NT2/D1 (cell line): ENCODE results near the gene CHL1.

Experiments
- DNase-seq: peaks from one replicate; pipeline ENCODE4 v3.0.0-alpha.2; 2011; ENCODE audit warnings: low read depth, low spot score
- H3K27me3 ChIP-seq: 2 replicates; pipeline ENCODE4 v1.6.0; 2011; ENCODE audit warnings: mild to moderate bottlenecking; ENCODE audit not compliant: insufficient read length, insufficient read depth
- H3K36me3 ChIP-seq: 2 replicates; pipeline ENCODE4 v1.6.1; 2011; ENCODE audit warnings: mild to moderate bottlenecking, low read length, mixed read lengths; ENCODE audit not compliant: insufficient read depth, insufficient read length
- H3K4me1 ChIP-seq: 2 replicates; pipeline ENCODE4 v1.5.1; 2011; ENCODE audit not compliant: insufficient read depth, insufficient read length
- H3K4me3 ChIP-seq: 2 replicates; pipeline ENCODE4 v1.5.1; 2011; ENCODE audit warnings: low read depth; ENCODE audit not compliant: insufficient read length
- H3K9ac ChIP-seq: 2 replicates; pipeline ENCODE4 v1.6.0; 2011; ENCODE audit warnings: low read depth; ENCODE audit not compliant: insufficient read length
- H3K9me3 ChIP-seq: 2 replicates; pipeline ENCODE4 v1.5.1; 2011; ENCODE audit warnings: mild to moderate bottlenecking, low read length; ENCODE audit not compliant: insufficient read depth
- SUZ12 ChIP-seq: IDR thresholded peaks from 2 replicates; pipeline ENCODE4 v1.6.1; 2011; ENCODE audit not compliant: insufficient read length, insufficient read depth; ENCODE audit errors: extremely low read depth
- YY1 ChIP-seq: IDR thresholded peaks from 2 replicates; pipeline ENCODE4 v1.6.1; 2011; ENCODE audit not compliant: insufficient read length, insufficient read depth
- ZNF274 ChIP-seq: IDR thresholded peaks from 2 replicates; pipeline ENCODE4 v1.6.1; 2011; ENCODE audit warnings: mild to moderate bottlenecking, low read depth, low read length

CHL1 gene

GRCh38 chr3:196311-197148 lies at the start of gene CHL1:
Gene CHL1 (plus strand): TSS chr3:196763. CDS start chr3:319777, 123,014 bp downstream.
- H3K4me3 ChIP-seq, result peak within 1 kb of the TSS; percentile 66

DNA sequence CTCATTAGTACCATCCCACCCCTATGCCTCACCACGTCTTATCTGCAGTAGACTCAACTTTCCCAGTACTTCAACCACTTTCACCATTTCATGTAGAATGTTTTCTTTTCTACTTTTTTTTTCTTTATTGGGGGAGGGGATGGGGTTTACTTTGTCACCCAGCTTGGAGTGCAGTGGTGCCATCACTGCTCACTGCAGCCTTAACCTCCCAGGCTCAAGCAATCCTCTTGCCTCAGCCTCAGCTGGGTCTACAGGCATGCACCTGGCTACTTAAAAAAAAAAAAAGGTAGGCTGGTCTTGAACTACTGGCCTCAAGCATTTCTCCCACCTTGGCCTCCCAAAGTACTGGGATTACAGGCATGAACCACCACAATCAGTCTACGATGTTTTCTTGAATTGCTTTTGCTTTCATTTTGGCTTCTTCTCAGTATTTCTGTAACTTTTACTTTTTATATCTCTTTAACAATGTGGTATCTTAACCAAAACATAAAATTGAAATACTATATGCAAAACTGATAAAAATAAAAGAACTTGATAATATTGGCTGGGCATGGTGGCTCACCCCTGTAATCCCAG lies 44.9 kb upstream of the CHL1 start:
- Histone ChIP-seq H3K27me3 (no peaks in the 10 kb centered on the region), H3K4me3 (no peak overlapping the region), H3K36me3 (no peaks in the 10 kb centered on the region), H3K4me1 (no peaks in the 10 kb centered on the region), H3K9me3 (no peaks in the 10 kb centered on the region), H3K9ac (no peak overlapping the region)
- no peak for DNase-seq
- no peak for TF ChIP-seq SUZ12

More at GRCh38 chr3:196311-197148, at the start of gene CHL1:
- Histone ChIP-seq H3K9ac (peak within 1 kb of the TSS; percentile 74), H3K4me1 (no peaks in the 10 kb centered on the region), H3K9me3 (no peaks in the 10 kb centered on the region), H3K36me3 (no peaks in the 10 kb centered on the region), H3K27me3 (peaks cover 55% of the 10 kb centered on the region)
- DNase-seq, result no peak
- TF ChIP-seq ZNF274 (no peak), YY1 (no peak), SUZ12 (no peak)

- no peak for TF ChIP-seq SUZ12
- TF ChIP-seq ZNF274, result no peak
- no peak for TF ChIP-seq YY1
- no peaks in the 10 kb centered on the region for H3K4me1 ChIP-seq
- no peak overlapping the region for H3K4me3 ChIP-seq
- no peak for DNase-seq
- no peaks in the 10 kb centered on the region for H3K27me3 ChIP-seq
- H3K36me3 ChIP-seq, result no peaks in the 10 kb centered on the region
- no peak overlapping the region for H3K9ac ChIP-seq
- H3K9me3 ChIP-seq, result no peaks in the 10 kb centered on the region
Observed at GRCh38 chr3:159974-160373, 36.6 kb upstream of the CHL1 start.

DNA sequence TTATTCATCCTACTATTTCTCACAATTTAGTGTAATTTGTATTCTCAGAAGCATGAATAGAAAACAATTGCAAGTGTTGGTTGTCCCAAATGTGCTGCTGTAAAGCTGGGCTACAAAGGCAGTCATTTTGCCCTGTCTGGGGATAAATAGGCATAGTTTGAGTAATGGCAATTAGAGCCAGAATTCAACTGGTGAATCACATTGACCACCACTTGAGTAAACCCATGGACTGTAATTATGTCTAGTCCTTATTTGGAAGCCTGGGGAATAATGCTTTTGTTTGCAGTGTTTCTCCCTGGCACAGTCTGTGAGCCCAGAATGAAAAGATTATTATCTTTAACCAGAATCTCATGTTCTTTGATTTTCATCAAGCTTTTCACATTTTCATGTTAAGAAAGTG lies 30.5 kb upstream of the CHL1 start:
- TF ChIP-seq YY1 (no peak), SUZ12 (no peak), ZNF274 (no peak)
- Histone ChIP-seq H3K27me3 (no peaks in the 10 kb centered on the region), H3K4me1 (no peaks in the 10 kb centered on the region), H3K36me3 (no peaks in the 10 kb centered on the region), H3K9ac (no peak overlapping the region), H3K9me3 (no peaks in the 10 kb centered on the region), H3K4me3 (no peak overlapping the region)
- DNase-seq, result no peak

- Histone ChIP-seq H3K9ac (no peak overlapping the region), H3K27me3 (no peaks in the 10 kb centered on the region), H3K4me1 (no peaks in the 10 kb centered on the region), H3K9me3 (no peaks in the 10 kb centered on the region), H3K4me3 (no peak overlapping the region), H3K36me3 (no peaks in the 10 kb centered on the region)
- no peak for TF ChIP-seq ZNF274
- no peak for TF ChIP-seq YY1
- no peak for TF ChIP-seq SUZ12
- DNase-seq, result no peak
Observed at GRCh38 chr3:166799-167198, 29.8 kb upstream of the CHL1 start.

DNA sequence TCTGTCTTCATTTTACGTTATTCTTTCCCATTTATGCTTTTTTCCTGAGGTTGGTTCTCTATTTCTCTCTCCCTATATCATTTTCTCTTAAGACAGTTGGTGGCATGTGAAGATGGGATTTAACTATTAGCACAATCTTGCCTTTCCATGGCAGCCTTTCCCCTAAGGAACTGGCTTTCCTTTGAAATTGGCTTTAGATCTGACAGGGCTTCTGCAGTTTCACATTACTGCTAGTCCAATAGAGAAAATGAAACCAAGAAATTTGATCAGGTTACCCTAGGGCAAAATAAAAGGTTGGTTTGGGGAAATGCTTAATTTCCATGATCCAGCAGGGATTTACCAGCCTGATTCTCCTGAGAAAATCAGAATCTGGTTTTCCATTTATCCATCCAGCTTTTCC lies 22.7 kb upstream of the CHL1 start:
- no peak for TF ChIP-seq SUZ12
- TF ChIP-seq ZNF274, result no peak
- TF ChIP-seq YY1, result no peak
- Histone ChIP-seq H3K27me3 (no peaks in the 10 kb centered on the region), H3K36me3 (no peaks in the 10 kb centered on the region), H3K4me1 (no peaks in the 10 kb centered on the region), H3K4me3 (no peak overlapping the region), H3K9me3 (no peaks in the 10 kb centered on the region), H3K9ac (no peak overlapping the region)
- no peak for DNase-seq

GRCh38 chr3:184976-185375 lies 11.6 kb upstream of the CHL1 start:
- no peaks in the 10 kb centered on the region for H3K9me3 ChIP-seq
- H3K4me1 ChIP-seq, result no peaks in the 10 kb centered on the region
- no peak overlapping the region for H3K4me3 ChIP-seq
- H3K36me3 ChIP-seq, result no peaks in the 10 kb centered on the region
- no peak for TF ChIP-seq ZNF274
- TF ChIP-seq YY1, result no peak
- no peak for TF ChIP-seq SUZ12
- no peaks in the 10 kb centered on the region for H3K27me3 ChIP-seq
- no peak overlapping the region for H3K9ac ChIP-seq
- no peak for DNase-seq
